ENCODE data around the gene STC2. TPM values are rescaled to one million over a fixed set of nuclear protein-coding genes. Genes with fewer than 3 reads are reported as not detected.

Gene STC2
- total and polyA plus RNA-seq, 2 of the 4 experiments (the other 2 are of a cell fraction) = 87.5 to 270 TPM

DNA sequence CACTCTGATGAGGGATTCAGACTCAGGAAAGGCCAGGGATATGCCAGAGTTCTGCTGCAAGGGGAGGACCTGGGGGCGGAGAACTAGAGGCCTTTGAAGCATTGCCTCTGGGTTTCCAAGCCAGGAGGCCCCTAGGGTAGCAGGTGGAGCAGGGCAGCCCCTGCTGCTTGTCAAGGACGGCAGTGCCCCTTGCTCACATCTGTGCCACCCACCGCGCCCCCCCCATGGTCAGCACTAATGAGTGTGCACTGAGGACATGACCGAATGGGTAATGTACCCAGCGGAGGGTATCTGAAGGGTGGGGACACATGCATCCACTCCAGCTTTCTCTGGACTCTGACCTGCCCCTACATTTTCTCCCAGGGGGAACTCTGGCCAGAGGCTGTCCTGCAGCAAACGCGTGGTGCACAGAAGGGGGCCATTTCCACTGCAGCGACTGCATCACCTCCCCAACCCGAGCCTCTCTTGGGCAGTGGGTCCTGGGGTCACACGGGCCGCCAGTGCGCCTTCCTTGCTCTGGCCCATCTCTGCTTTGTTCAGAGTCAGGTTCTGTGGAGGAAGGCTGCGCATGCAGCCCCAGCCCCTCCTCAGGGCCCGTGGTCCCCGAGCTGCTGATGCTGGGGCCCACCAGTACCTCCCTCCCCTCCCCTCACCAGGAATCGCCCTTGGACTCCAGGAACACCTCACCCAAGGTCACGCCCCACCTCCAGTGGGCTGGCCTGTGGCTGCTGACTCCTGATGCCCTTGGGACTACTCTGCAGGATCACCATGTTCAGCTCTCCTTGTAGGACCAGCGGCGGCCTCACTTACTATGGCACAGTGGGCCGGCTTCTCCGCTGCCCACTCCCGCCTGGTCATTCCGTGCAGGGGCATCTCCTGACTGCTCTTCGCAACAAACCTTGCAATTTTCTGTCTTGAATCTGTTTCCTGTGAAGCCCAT is 31.2 kb downstream of the STC2 start (continued):
- TF ChIP-seq, protein P1, sequence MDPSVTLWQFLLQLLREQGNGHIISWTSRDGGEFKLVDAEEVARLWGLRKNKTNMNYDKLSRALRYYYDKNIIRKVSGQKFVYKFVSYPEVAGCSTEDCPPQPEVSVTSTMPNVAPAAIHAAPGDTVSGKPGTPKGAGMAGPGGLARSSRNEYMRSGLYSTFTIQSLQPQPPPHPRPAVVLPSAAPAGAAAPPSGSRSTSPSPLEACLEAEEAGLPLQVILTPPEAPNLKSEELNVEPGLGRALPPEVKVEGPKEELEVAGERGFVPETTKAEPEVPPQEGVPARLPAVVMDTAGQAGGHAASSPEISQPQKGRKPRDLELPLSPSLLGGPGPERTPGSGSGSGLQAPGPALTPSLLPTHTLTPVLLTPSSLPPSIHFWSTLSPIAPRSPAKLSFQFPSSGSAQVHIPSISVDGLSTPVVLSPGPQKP (IDR thresholded peaks at IDR 0.05; ENCODE audit: borderline replicate concordance, low read depth, low read length) = no peak
- no peak for TF ChIP-seq SMC3 (IDR thresholded peaks at IDR 0.05; ENCODE audit: low read depth, low read length)

All from IMR-90 (cell line).